ENCODE data around the gene RNU6-1.

DNA sequence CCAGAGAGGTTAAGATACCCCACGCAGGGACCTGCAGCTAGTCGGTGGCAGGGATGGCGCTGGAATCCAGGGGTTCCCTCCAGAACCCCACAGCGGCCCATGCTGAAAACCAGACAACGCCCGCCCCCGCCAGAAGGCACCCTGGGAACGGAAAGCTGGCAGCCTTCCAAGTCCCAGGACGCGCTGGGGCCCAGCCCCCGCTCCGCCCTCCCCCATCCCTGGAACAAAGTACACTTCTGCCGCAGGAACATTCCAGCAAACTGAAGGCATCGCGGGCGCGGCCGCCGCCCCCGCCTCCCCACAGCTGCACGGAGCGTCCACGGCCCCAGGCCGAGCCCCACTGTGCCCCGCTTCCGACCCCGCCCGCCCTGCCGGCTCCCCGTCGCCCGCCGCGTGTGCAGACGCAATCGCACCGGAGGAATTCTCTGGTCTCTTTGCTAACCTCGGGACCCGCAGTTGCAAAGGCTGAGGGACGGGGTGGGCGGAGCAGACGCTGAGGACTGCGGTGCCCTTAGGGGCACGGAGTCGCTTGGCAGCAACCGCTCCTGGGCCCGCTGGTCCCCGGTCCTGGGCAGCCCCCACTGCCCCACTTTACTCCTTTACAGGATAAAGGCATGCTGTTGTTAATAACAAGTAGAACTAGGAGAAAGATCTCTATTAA is 44.8 kb upstream of the RNU6-1 start:
- no peak for TF ChIP-seq EZH2 (IDR thresholded peaks at IDR 0.05; ENCODE audit: borderline replicate concordance, insufficient read depth, low read depth, low read length, poor library complexity, severe bottlenecking)
- TF ChIP-seq, protein P1, sequence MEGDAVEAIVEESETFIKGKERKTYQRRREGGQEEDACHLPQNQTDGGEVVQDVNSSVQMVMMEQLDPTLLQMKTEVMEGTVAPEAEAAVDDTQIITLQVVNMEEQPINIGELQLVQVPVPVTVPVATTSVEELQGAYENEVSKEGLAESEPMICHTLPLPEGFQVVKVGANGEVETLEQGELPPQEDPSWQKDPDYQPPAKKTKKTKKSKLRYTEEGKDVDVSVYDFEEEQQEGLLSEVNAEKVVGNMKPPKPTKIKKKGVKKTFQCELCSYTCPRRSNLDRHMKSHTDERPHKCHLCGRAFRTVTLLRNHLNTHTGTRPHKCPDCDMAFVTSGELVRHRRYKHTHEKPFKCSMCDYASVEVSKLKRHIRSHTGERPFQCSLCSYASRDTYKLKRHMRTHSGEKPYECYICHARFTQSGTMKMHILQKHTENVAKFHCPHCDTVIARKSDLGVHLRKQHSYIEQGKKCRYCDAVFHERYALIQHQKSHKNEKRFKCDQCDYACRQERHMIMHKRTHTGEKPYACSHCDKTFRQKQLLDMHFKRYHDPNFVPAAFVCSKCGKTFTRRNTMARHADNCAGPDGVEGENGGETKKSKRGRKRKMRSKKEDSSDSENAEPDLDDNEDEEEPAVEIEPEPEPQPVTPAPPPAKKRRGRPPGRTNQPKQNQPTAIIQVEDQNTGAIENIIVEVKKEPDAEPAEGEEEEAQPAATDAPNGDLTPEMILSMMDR (IDR thresholded peaks at IDR 0.05): no peak

Measured in B cell (primary cell).